Ovary (tissue), 3 donors: ENCODE measurements around the gene CCDC33.

ENCODE experiments used
- CTCF ChIP-seq, 3 donors: fragments of 450-650 bp in 2 of 3; fragments of 200-600 bp in 1 of 3; IDR thresholded peaks; one replicate each; pipeline versions ENCODE4 v1.5.1 to v1.8.0; 2016 to 2022; ENCODE audit warnings: antibody characterized with exemption in 3 of 3, mild to moderate bottlenecking in 1 of 3
- EP300 ChIP-seq: sonication (generic); formaldehyde crosslinking; IDR thresholded peaks from one replicate; pipeline ENCODE4 v1.6.1; 2017; ENCODE audit warnings: antibody characterized with exemption
- POLR2A ChIP-seq: fragments of 450-650 bp; IDR thresholded peaks from one replicate; pipeline ENCODE4 v1.6.1; 2017; ENCODE audit warnings: antibody characterized with exemption, mild to moderate bottlenecking, moderate library complexity
- donor health status: DM: no; HTN: no; CAD: no.

GRCh38 chr15:74245342-74245931 is 9.3 kb downstream of the CCDC33 start:
- no peak for TF ChIP-seq POLR2A
- TF ChIP-seq CTCF (IDR thresholded peaks at IDR 0.05): no peak
- TF ChIP-seq EP300: no peak
